Uterus (tissue), 2 donors: Measurements from ENCODE around the gene PRSS57.
A peak's percentile ranks its signal among the peaks of the same experiment; 100 is the strongest.

Source experiments
- CTCF ChIP-seq, 4 experiments: fragments of 200-600 bp in 2 of 4; fragments of 450-650 bp in 2 of 4; sonication (generic) in 2 of 4; IDR thresholded peaks; one replicate each; pipeline ENCODE4 v1.5.1; 2016 to 2019; ENCODE audit warnings: antibody characterized with exemption in 4 of 4, mild to moderate bottlenecking in 2 of 4, moderate library complexity in 1 of 4
- POLR2A ChIP-seq, 2 donors: fragments of 450-650 bp; IDR thresholded peaks; one replicate each; pipeline ENCODE4 v1.6.1; 2016; ENCODE audit warnings: antibody characterized with exemption in 2 of 2, mild to moderate bottlenecking in 1 of 2, moderate library complexity in 1 of 2

GRCh38 chr19:676339-677105 lies 18.7 kb downstream of the PRSS57 start, which contains the start of gene FSTL3:
- TF ChIP-seq CTCF (IDR thresholded peaks at IDR 0.05) (no peak), POLR2A (IDR thresholded peaks at IDR 0.05) (peak; percentile 45 to 66)
